ENCODE measurements around the gene MAGI3. TPM values are rescaled to one million over a fixed set of nuclear protein-coding genes. Genes with fewer than 3 reads are reported as not detected.

Gene MAGI3
- polyA plus RNA-seq, 1 donor from 2014 or later: 10.8 TPM

DNA sequence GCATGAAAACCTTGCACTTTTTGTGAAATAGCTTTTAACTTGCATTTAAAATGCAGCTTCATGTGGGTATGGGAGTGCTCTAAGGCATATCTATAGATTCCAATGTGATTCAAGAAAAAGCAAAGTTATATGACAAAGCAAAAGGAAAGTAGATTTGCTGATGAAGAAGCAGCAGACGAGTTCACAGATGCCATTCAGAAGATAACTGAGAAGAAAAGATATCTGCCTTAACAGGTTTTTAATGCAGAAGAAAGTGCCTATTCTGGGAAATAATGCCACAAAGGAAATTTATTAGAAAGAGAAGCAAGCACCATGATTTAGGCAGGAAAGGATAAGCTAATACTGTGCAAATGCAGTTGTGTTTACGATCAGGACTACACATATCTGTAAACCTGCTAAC lies 300.9 kb downstream of the MAGI3 start:
- H2AFZ ChIP-seq (ENCODE audit: low read depth, low read length): no peak overlapping the region
- H3K9me3 ChIP-seq (ENCODE audit: low read length): no peaks in the 10 kb centered on the region
- H4K20me1 ChIP-seq (ENCODE audit: insufficient read depth): no peaks in the 10 kb centered on the region
- no peak overlapping the region for H3K27ac ChIP-seq (ENCODE audit: low read length)
- no peak overlapping the region for H3K9ac ChIP-seq (ENCODE audit: low read length)
- H3K36me3 ChIP-seq (ENCODE audit: insufficient read depth, low read length): peaks cover 13% of the 10 kb centered on the region
- no peaks in the 10 kb centered on the region for H3F3A ChIP-seq (ENCODE audit: insufficient read depth, low read length, poor library complexity, severe bottlenecking)
- no peak for TF ChIP-seq SMC3 (conservative IDR thresholded peaks at IDR 0.05; ENCODE audit: poor library complexity)
- TF ChIP-seq POLR2AphosphoS5 (IDR thresholded peaks at IDR 0.05): no peak
- no peak for TF ChIP-seq EP300 (conservative IDR thresholded peaks at IDR 0.05; ENCODE audit: poor library complexity, severe bottlenecking)
- no peak for TF ChIP-seq MXI1 (conservative IDR thresholded peaks at IDR 0.05; ENCODE audit: poor library complexity, severe bottlenecking)
- TF ChIP-seq EZH2 (IDR thresholded peaks at IDR 0.05; ENCODE audit: borderline replicate concordance, insufficient read depth, low read length, poor library complexity, severe bottlenecking): no peak
- no peak for TF ChIP-seq RAD21 (conservative IDR thresholded peaks at IDR 0.05)
- TF ChIP-seq CTCF (IDR thresholded peaks at IDR 0.05; ENCODE audit: poor library complexity, severe bottlenecking): no peak
- TF ChIP-seq TAF1 (IDR thresholded peaks at IDR 0.05; ENCODE audit: low read depth): no peak
- no peak for TF ChIP-seq REST (IDR thresholded peaks at IDR 0.05; ENCODE audit: borderline replicate concordance)
- no peaks in the 10 kb centered on the region for H3K9me2 ChIP-seq (ENCODE audit: insufficient read depth, low read length)
- H3K27me3 ChIP-seq (ENCODE audit: insufficient read depth, low read depth, low read length): no peaks in the 10 kb centered on the region
- H3K4me2 ChIP-seq (ENCODE audit: low read length): no peak overlapping the region
- no peak overlapping the region for H3K4me3 ChIP-seq (ENCODE audit: low read length)
- no peaks in the 10 kb centered on the region for H3K79me2 ChIP-seq (replicated peaks; ENCODE audit: insufficient read depth, low read length)

- TF ChIP-seq REST (IDR thresholded peaks at IDR 0.05; ENCODE audit: borderline replicate concordance): no peak
- no peak for TF ChIP-seq CTCF (IDR thresholded peaks at IDR 0.05; ENCODE audit: poor library complexity, severe bottlenecking)
- TF ChIP-seq POLR2AphosphoS5 (IDR thresholded peaks at IDR 0.05): no peak
- no peak for TF ChIP-seq MXI1 (conservative IDR thresholded peaks at IDR 0.05; ENCODE audit: poor library complexity, severe bottlenecking)
- no peak for TF ChIP-seq EP300 (conservative IDR thresholded peaks at IDR 0.05; ENCODE audit: poor library complexity, severe bottlenecking)
- TF ChIP-seq EZH2 (IDR thresholded peaks at IDR 0.05; ENCODE audit: borderline replicate concordance, insufficient read depth, low read length, poor library complexity, severe bottlenecking): no peak
- no peak for TF ChIP-seq TAF1 (IDR thresholded peaks at IDR 0.05; ENCODE audit: low read depth)
- no peak for TF ChIP-seq SMC3 (conservative IDR thresholded peaks at IDR 0.05; ENCODE audit: poor library complexity)
- no peak for TF ChIP-seq RAD21 (conservative IDR thresholded peaks at IDR 0.05)
- Histone ChIP-seq H3K79me2 (replicated peaks; ENCODE audit: insufficient read depth, low read length) (no peaks in the 10 kb centered on the region), H4K20me1 (ENCODE audit: insufficient read depth) (no peaks in the 10 kb centered on the region), H3K36me3 (ENCODE audit: insufficient read depth, low read length) (peaks cover 13% of the 10 kb centered on the region), H3K27me3 (ENCODE audit: insufficient read depth, low read depth, low read length) (no peaks in the 10 kb centered on the region), H3F3A (ENCODE audit: insufficient read depth, low read length, poor library complexity, severe bottlenecking) (no peaks in the 10 kb centered on the region), H3K27ac (ENCODE audit: low read length) (no peak overlapping the region), H2AFZ (ENCODE audit: low read depth, low read length) (no peak overlapping the region), H3K4me3 (ENCODE audit: low read length) (no peak overlapping the region), H3K4me2 (ENCODE audit: low read length) (no peak overlapping the region), H3K9ac (ENCODE audit: low read length) (no peak overlapping the region), H3K9me2 (ENCODE audit: insufficient read depth, low read length) (no peaks in the 10 kb centered on the region), H3K9me3 (ENCODE audit: low read length) (no peaks in the 10 kb centered on the region)
Observed at GRCh38 chr1:113692342-113692741, 302.0 kb downstream of the MAGI3 start.

Measured in neural cell (in vitro differentiated cells).